Fibroblast of skin of right biceps (primary cell): ENCODE measurements around the gene TSFM.
"Not testable (repeated sequence)": the region's sequence is repeated elsewhere in the genome, so short reads cannot be mapped to it uniquely, and the experiment has no call there.

Source experiments
- DNase-seq: peaks from one replicate; pipeline ENCODE4 v3.0.0-alpha.2; 2013

TSFM gene

DNA sequence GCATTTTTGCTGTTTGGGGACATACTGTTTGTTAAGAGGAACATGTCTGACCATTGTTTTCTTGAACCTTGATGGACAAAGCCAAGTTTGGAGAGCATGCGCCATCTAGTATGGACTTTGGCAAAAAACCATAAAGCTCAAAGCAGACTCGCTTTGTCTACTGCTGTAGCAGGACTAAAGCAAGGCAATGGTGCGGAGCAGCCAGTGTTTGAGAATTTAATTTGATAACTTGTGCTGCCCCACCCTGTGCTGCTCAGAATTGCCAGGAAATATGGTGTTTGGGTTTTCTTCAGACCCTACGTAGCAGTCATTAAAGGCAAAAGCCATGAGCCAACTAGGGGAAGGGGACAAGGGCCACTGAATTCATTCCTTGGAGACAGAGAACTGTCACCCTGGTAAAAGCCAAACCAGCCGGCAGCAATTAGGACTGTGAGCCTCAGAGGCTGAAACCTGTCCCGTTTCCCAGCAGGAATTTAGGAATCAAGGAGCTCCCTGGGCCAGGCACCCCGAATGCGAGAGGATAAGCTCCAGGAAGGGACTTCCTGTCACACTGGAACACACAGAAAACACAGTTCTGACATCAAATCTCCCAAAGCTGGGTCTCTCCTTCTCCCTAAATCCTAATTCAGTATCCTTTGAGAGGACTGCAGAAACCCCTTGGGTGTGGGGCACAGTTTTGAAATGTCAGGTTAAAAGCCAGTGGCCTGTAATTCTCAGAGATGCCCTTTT, 34.8 kb downstream of the TSFM start:
- no peak for DNase-seq

DNA sequence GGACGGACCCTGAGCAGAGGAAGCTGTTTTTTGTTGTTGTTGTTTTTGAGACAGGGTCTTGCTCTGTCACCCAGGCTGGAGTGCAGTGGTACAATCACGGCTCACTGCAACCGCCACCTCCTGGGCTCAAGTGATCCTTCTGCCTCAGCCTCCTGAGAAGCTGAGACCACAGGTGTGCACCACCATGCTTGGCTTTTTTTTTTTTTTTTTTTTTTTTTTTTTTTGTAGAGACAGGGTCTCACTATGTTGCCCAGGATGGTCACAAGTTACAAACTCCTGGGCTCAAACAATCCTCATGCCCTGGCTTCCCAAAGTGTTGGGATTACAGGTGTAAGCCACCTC, 35.4 kb downstream of the TSFM start:
- not testable (repeated sequence) for DNase-seq

DNA sequence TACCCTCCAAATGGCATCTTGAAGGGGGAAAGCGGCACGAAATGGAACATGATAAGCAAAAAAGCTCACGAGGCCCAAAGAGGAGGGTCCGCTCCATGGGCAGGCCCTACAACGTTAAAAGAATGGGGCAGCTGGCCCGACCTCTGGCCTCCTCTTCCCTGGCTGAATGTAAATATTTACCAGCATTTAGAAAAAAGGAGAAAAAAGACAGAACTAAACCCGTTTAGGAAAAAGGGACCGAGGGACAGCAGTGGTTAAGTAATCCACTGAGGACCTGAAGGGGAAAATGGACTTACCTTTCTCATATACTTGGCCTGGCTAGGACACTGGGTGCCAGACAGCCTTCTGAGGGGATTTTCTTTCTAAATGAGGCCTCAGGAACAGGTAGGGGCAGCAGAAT, 37.5 kb downstream of the TSFM start:
- not testable (repeated sequence) for DNase-seq

DNA sequence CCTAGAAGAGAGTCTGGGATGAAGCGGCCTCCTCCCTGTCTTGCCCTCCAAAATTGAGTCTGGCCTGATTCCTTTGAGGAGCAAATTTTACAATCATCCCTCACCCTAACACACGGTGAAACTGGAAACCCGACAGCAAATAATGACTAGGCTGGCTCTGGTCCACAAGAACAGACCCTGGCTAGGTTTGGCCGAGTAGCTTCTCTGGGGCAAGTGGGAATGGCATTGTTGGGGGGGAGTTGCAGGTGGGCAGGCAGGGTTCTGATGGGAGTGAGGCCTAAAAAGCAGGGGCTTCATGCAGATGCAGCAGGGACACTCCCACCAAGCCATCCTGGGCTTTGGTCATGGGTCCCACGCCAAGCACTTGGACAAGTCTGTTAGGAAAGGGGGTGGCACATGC, 38.4 kb downstream of the TSFM start:
- DNase-seq = not testable (repeated sequence)

- DNase-seq = no peak
These were observed 39.1 kb downstream of the TSFM start for GRCh38 chr12:57821474-57822214.

GRCh38 chr12:57822392-57823130, 40.0 kb downstream of the TSFM start:
- DNase-seq = no peak

- DNase-seq = no peak
These were observed 40.7 kb downstream of the TSFM start for GRCh38 chr12:57823131-57823907.

DNA sequence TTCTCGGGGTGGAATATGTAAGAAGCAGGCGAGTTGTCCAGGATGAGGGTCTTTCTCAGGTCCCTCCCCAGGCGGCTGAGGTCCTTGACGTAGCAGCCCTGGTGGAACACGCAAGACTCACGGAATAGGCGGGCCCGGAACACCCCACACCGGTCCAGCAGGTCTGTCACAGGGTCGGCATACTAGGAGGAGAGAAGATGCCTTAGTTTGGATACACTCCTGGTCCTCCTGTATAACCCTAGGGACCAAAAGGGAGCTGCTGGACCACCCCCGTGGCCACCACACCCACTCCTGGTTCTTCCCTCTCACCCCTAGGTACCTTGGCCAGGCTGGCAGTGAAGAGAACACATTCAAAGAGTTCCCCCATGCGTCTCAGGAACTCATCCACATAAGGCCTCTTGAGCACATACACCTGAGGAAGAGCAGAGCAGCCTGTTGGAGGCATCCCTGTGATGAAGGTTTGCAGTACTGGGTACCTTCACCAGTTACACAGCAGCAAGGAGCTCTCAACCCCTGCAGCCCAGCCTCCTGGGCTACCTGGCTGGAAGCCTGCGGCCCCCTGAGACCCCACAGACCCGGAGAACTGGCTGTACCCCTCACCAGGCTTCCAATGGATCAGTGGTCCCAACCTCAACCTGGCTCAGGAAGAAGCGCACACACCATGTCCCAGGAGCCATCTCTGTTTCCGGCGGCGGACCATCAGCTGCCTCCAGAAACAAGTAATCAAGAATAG, 41.5 kb downstream of the TSFM start:
- no peak for DNase-seq

DNA sequence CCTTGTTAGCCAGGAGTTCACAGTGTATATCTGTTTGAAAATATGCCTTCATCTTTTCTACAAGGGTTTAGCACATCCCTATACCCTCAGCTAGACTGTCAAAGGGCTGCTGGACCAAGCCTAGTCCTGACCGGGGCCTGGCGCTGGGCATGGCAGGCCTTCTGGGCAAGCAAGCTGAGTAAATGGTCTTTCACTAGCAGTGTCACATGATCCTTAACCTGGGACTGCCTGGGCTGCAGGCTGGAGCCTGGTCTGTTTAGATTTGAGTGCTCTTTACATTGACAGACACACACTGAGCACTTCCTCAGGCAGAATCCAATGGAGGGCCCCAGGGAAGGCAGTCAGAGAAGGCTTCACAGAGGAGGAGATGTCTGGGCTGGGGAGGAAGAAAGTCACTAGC, 42.9 kb downstream of the TSFM start:
- DNase-seq = no peak

- DNase-seq = no peak
These were observed 43.8 kb downstream of the TSFM start for GRCh38 chr12:57826400-57826799.

GRCh38 chr12:57826966-57827365, 44.4 kb downstream of the TSFM start:
- DNase-seq = no peak

- DNase-seq = no peak
These were observed 46.6 kb downstream of the TSFM start for GRCh38 chr12:57829025-57829777.

DNA sequence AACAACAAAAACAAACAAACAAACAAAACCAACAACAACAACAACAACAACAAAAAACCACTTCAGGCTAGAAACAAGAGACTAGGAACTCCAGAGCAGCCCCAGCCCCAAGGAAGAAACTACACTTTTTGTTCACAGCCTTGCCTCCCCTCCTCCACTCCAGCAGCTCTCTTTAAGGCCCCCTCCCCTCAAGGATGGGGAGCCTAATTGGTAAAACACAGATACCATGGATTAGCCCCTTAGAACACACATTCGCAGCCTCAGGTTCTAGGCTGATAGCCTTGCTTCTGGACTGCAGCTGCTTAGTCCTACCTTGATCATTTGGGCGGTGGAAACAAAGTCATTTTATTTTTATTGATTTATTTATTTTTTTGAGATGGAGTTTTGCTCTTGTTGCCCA, 47.8 kb downstream of the TSFM start:
- no peak for DNase-seq

- DNase-seq = peak; percentile 52
These were observed 50.4 kb downstream of the TSFM start for GRCh38 chr12:57832966-57833365.

GRCh38 chr12:57833672-57834071, 51.1 kb downstream of the TSFM start:
- DNase-seq = no peak

- DNase-seq = no peak
These were observed 51.7 kb downstream of the TSFM start for GRCh38 chr12:57834086-57834876.

DNA sequence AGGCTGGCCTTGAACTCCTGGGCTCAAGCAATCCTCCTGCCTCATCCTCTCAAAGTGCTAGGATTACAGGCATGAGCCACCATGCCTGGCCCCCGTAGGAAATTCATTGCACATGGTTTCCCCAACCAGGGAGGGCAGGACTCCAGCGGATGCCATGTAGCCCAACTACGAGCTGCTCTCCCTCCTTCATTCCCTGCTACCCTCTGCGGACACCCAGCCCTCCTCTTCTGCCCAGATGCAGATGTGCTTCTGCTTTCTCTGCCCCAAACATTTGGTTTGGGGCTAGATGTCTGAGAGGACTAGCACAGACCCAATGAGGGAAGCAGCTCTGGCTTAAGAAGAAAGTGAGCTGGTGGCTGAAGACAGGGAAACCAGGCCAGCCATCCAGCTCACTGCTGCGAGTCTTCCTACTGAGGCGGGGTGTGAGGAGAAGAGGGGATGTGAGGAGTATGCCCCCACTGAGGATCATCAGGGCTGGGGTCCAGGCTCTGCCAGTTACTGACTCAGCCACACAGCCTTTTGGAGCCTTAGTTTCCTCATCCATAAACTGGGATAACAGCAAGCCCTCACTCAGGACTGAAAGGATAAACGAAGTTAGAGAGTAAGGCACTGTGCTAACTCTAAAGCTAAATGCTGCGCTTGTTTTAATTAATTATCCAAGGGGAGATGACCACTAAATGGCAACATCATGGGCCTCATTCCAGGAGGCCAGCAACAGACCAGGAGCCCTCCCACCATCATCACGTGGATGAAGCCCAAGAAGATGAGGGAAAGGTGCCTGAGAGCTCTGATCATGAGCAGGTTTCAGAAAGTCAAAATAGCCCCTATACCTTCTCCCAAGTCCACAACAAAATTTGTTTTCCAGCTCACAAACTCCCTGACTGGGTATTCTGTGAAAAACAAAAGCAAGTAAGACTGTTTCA, 53.0 kb downstream of the TSFM start:
- no peak for DNase-seq

DNA sequence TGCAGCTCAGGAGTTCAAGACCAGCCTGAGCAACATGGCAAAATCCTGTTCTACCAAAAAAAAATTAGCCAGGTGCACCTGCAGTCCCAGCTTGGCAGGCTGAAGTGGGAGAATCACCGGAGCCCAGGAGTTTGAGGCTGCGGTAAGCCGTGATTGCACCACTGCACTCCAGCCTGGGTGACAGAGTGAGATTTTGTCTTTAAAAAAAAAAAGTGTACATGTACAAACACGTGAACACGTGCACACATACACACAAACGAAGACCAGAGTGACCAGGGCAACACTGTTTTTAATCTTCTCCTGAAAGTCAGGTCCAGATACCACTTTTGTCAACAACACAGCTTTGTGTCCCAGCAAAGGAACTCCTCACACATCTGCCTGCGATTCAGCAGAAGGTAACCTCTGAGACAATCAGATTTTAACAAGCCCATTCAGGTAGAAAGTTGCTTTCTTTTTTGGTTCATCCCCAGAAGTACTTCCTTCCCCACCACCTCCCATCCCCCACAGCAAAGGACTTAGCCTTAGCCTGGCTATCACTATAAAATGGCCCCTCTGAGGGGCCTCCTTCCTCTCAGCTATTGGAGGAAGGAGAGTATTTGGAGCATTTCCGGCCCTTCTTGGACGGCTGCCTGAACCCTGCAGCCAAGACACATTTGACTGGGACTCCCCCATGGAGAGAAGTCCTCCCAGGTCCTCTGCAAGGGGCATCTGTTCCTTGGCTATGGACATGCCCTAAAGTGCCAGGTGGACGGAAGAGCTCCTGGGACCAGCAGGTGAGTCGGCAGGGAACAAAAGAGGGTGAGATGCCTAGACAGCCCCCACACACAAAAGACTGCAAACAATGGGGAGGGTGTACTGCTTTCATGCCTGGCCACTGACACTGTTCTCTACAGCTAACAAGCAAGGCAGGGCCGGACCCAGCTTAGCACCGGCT, 54.1 kb downstream of the TSFM start:
- peak; percentile 95 for DNase-seq
